ENCODE measurements around the gene ZC3H7A.

ZC3H7A gene

GRCh38 chr16:11736903-11737302, 60.2 kb downstream of the ZC3H7A start:
- DNase-seq (ENCODE audit: low read depth), result no peak

- no peak for DNase-seq (ENCODE audit: low read depth)
These were observed 61.3 kb downstream of the ZC3H7A start for GRCh38 chr16:11735787-11736186.

GRCh38 chr16:11734653-11735043, 62.4 kb downstream of the ZC3H7A start:
- DNase-seq (ENCODE audit: low read depth), result no peak

- no peak for DNase-seq (ENCODE audit: low read depth)
These were observed 62.9 kb downstream of the ZC3H7A start for GRCh38 chr16:11734025-11734652.

- DNase-seq (ENCODE audit: low read depth), result no peak
These were observed 65.8 kb downstream of the ZC3H7A start for GRCh38 chr16:11731222-11731621.

GRCh38 chr16:11729787-11730186, 67.3 kb downstream of the ZC3H7A start:
- no peak for DNase-seq (ENCODE audit: low read depth)

GRCh38 chr16:11727796-11728543, 69.1 kb downstream of the ZC3H7A start:
- DNase-seq (ENCODE audit: low read depth), result no peak

GRCh38 chr16:11726008-11726407, 71.0 kb downstream of the ZC3H7A start:
- DNase-seq (ENCODE audit: low read depth), result no peak

GRCh38 chr16:11725457-11725856, 71.6 kb downstream of the ZC3H7A start:
- no peak for DNase-seq (ENCODE audit: low read depth)

- DNase-seq (ENCODE audit: low read depth), result no peak
These were observed 74.6 kb downstream of the ZC3H7A start for GRCh38 chr16:11722468-11722808.

- DNase-seq (ENCODE audit: low read depth), result no peak
These were observed 75.1 kb downstream of the ZC3H7A start for GRCh38 chr16:11721781-11722467.

- DNase-seq (ENCODE audit: low read depth), result no peak
These were observed 77.3 kb downstream of the ZC3H7A start for GRCh38 chr16:11719762-11720161.

GRCh38 chr16:11719171-11719570, 77.9 kb downstream of the ZC3H7A start:
- no peak for DNase-seq (ENCODE audit: low read depth)

GRCh38 chr16:11717811-11718210, 79.2 kb downstream of the ZC3H7A start:
- DNase-seq (ENCODE audit: low read depth), result no peak

GRCh38 chr16:11716336-11716735, 80.7 kb downstream of the ZC3H7A start:
- no peak for DNase-seq (ENCODE audit: low read depth)

GRCh38 chr16:11715246-11715947, 81.7 kb downstream of the ZC3H7A start:
- DNase-seq (ENCODE audit: low read depth), result no peak

- no peak for DNase-seq (ENCODE audit: low read depth)
These were observed 84.9 kb downstream of the ZC3H7A start for GRCh38 chr16:11712122-11712521.

GRCh38 chr16:11711662-11712061, 85.4 kb downstream of the ZC3H7A start:
- DNase-seq (ENCODE audit: low read depth), result no peak

- no peak for DNase-seq (ENCODE audit: low read depth)
These were observed 88.6 kb downstream of the ZC3H7A start for GRCh38 chr16:11708421-11708820.

GRCh38 chr16:11707679-11708197, 89.3 kb downstream of the ZC3H7A start:
- DNase-seq (ENCODE audit: low read depth), result no peak

- no peak for DNase-seq (ENCODE audit: low read depth)
These were observed 90.8 kb downstream of the ZC3H7A start for GRCh38 chr16:11706180-11706742.

Measured in stimulated activated CD4-positive, alpha-beta T cell treated with anti-CD3 and anti-CD28 coated beads, Interleukin-2, amount 100 ng/mL, for 4 hours (primary cell).